Hematopoietic multipotent progenitor cell treated with erythropoietin and hydrocortisone succinate and interleukin-3 and kit ligand, for 15 days (in vitro differentiated cells): ENCODE data around the gene SLC35E4.
"Not testable (repeated sequence)": the region's sequence is repeated elsewhere in the genome, so short reads cannot be mapped to it uniquely, and the experiment has no call there.

Experiments used
- DNase-seq: peaks from one replicate; pipeline ENCODE4 v3.0.0-alpha.2; 2015; ENCODE audit warnings: low spot score

The SLC35E4 gene

DNA sequence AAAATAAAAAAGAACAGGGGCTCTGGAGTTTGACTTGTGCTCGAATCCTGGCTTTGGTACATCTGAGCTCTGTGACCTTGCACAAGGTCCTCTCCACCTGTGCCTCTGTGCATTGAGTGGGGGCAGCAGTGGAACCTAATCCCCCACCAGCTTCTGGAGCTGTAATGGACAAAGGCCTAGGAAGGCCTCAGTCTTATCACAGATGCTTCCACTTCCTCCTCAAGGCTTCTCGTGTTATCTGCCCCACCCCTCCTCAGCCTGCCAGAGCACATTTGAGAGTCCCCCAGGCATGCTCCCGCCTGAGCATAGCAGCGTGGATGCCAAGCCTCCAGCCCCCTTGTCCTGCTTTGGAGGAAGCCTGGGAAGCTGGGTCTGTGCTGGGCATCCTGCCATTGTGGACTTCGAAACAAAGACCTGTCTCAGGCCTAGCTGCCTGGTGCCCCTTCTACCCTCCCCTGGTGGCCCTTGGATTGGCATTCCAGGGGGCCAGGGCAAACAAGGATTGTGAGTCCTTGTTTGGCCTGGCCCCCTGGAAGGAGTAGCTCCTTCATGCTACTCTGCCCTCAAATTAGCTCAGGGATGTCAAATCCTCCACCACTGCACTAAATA is 15.0 kb downstream of the SLC35E4 start:
- no peak for DNase-seq

DNA sequence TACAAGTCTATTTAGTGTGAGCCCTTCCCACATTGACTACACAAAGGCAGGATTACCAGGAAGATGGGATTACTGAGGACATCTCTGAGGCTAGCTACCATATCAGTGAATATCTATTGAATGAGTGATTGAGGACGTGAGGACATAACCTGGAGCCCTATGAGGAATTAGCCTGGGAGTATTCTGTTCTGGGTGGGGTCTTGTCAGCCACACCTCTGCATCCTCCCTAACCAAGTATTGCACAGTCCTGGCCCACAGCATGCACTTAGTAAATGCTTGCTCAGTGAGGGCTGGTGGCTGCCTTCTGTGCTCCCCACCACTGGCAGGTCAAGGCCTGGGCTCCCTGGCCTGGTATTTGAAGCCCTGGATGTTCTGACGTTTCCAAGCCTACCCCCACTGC is 17.3 kb downstream of the SLC35E4 start:
- DNase-seq: no peak

DNA sequence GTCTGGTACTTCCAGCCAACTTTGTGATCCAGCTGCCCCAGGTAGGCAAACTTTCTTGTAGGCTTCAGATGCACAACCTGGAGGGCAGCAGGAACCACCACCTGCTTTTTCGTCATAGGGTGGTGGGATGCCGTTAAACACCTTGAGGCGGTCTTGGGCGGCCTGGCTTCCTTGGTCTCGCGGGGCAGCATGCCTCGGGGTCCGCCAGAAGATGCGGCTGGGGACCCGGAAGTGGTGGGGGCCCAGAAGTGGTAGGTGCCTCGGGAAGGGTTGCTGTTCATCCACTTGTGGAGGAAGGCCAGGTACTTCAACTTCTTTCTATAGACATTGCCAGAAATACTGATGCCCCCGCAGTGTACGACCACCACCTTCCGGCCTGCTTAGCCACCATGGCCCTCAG is 18.8 kb downstream of the SLC35E4 start:
- no peak for DNase-seq

DNA sequence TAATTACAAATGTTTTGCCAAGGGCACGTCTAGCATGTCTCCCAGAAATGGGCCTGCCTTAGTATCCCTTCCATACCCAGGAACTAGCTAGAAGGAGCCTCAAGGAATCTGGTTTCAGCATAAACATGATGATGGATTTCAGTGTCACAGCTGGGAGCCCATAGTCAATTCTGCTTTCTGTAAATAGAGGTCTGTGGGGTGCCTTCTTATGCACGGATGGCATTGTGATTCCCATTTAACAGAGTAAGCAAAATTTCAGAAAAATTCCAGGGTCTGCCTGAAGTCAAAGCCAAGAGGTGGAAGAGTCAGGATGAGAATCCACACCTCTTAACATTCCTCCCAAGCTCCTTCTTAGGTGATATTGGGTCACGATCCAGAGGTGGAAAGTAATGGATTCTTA is 20.0 kb downstream of the SLC35E4 start:
- no peak for DNase-seq

DNA sequence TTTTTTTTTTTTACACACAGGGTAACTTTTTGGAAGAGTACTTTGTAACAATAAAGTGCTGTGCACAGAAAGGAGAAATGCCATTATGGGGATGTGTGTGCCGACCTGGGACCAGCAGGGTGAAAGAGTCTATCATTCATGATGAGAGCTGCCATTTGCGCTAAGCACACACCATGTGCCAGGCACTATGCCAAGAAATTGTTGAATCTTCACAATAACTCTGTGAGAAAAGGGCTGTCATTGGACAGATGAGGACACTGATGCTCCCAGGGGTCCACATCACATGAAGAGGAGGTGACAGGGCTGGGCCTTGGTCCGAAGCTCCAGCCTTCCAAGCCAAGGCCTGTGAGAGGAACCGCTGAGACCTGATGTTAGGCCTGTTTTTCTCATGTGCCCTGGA is 26.5 kb downstream of the SLC35E4 start:
- DNase-seq: no peak

GRCh38 chr22:30664798-30665197 is 29.2 kb downstream of the SLC35E4 start:
- no peak for DNase-seq

DNA sequence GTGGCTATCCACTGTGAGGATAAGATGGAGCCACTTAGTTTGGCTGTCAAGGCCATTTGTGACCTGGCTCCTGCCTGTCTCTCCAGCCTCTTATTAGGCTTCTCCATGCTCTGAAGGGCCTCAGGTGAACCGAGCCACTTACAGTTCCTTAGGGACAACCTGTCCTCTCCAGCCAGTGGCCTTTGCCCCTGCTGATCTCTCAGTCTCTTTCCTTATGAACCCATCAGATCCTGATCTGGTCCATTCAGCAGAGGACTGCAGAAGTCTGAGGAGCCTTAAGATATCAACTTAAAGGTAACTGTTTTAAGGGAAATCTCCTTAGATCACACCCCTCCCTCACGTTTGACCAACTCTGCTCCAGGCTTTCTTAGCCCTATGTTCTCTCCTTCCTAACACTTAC is 29.7 kb downstream of the SLC35E4 start:
- DNase-seq: no peak

GRCh38 chr22:30665786-30666185 is 30.2 kb downstream of the SLC35E4 start:
- DNase-seq: no peak

DNA sequence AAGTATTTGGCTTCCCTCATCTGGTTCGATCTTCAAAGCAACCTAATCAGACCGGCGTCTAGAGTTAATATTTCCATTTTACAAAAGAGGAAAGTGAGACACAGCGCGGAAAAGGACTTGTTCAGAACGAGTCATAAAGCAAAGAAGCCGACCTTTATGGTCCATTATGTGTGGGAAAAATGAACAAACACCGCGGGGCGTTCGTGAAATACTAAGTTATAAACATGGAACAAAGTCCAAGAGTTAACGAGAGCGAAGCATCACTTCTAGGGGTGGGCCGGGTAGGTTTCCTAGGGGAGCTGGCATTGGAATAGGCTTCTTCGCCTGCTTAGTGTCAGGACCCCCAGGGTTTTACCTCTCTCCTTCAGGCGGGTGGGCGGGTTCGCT is 31.5 kb downstream of the SLC35E4 start:
- DNase-seq: no peak

GRCh38 chr22:30667494-30668385 is 32.2 kb downstream of the SLC35E4 start, which contains the start of gene DUSP18:
TSS of gene DUSP18 (minus strand) at chr22:30667875. CDS start at chr22:30664003, 3,872 bp downstream.
- peak; percentile 95 for DNase-seq

- DNase-seq: no peak
Observed at GRCh38 chr22:30668386-30668710, 32.8 kb downstream of the SLC35E4 start.

DNA sequence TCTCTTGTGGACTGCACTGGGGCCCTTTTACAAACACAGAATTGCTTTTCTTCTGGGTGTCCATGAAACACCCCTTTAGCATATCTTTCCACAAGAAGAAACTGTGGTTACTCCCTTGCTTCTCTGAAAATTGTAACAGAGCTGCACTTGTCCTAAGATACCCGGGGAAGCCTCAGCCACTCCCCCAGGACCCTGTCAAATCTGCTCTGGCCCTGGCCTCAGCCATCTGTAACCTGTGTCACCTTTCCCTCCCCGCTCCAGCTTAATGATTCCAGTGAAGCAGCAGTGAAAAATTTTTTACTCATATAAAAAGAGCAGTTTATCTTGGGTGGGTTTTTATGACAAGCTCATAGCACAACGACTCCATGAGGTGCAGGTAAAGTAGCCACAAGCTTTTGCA is 35.5 kb downstream of the SLC35E4 start:
- DNase-seq: no peak

GRCh38 chr22:30673136-30673535 is 37.6 kb downstream of the SLC35E4 start:
- DNase-seq: peak; percentile 26

GRCh38 chr22:30674482-30674881 is 38.9 kb downstream of the SLC35E4 start:
- no peak for DNase-seq

GRCh38 chr22:30675436-30675835 is 39.9 kb downstream of the SLC35E4 start:
- DNase-seq: no peak

DNA sequence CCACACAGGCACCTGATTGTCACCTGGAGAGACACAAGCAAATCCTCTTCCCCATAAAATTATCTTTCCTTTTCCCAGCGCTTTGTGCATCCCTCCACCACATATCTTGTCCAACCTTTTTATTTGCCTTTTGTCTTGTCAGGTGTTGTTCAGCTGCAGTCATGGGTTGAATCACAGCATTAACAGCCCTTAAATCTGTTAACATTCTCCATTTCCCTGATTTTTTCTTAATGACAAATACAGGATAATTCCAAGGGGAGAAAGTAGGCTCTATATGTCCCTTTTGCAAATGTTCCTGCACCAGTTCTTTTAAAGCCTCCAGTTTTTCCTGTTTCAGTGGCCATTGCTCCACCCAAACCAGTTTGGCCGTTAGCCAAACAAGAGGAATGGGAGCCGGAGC is 41.0 kb downstream of the SLC35E4 start:
- DNase-seq: not testable (repeated sequence)

- not testable (repeated sequence) for DNase-seq
Observed at GRCh38 chr22:30679895-30680690, 44.5 kb downstream of the SLC35E4 start.

GRCh38 chr22:30680991-30681770 is 45.6 kb downstream of the SLC35E4 start:
- no peak for DNase-seq

- DNase-seq: no peak
Observed at GRCh38 chr22:30681831-30682230, 46.2 kb downstream of the SLC35E4 start.

DNA sequence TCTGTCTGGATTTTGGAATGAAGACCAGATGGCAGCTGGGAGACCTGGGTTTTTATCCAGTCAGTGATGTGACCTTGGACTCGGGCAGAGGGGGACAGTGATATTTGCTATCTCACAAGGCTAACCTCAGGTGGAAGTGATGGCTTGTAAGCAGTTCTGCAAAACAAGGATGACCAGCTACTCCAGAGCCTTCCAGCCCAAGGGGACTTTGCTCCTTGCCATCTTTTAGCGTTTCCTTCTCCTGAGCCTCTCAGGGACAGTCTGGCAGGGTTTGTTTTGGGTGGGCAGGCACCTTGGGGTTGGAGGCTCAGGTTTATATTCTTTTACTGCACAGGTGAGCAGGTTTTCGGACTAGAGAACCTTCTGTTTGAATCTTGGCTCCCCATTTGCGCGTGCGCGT is 49.6 kb downstream of the SLC35E4 start:
- no peak for DNase-seq

- DNase-seq: no peak
Observed at GRCh38 chr22:30687358-30687757, 51.8 kb downstream of the SLC35E4 start.

DNA sequence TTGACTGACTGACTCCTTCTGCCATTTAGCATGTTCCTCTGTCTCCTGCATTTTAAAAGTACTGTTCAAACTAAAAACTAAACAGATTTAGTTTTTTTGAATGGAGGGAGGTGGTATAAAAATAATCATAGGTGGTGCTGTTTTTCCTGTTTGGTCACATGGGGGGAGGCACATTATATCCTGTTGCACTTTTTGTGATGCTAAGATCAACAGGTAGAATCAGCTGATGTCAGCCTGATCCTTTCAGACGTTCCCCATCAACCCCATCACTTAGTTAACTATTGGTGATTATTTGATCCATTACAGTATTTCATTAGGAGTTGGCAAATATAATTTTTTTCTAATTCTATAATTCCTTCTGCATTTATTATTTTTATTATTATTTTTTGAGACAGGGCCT is 54.0 kb downstream of the SLC35E4 start:
- DNase-seq: no peak
